Measurements from ENCODE around the gene TNF. TPM values are rescaled to one million over a fixed set of nuclear protein-coding genes. Genes with fewer than 3 reads are reported as not detected.

Gene TNF
- total RNA-seq, 4 donors from 2014 or later: 0.67 to 3.4 TPM; not detected in 2

DNA sequence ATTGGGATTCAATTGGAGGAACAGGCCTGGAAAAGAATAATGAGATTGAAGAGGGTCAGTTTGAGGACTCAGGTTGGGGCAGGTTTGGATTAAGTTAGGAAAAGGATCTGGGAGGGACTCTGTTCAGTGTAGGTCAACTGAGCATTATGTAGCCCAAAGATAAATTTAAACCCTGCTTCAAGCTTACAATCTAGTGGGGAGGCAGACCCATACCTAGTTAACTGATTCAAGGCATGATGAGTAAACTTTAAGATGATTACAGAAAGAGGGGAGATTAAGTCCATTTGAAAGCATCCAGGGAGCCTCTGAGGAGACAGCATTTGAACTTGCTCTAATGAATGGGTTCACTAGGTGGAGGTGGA lies 14.7 kb upstream of the TNF start:
- Histone ChIP-seq H3K4me1 (peaks cover 0 to 42% (median 30%) of the 10 kb centered on the region in 4 donors), H3K4me3 (no peak overlapping the region), H3K27me3 (no peaks in the 10 kb centered on the region), H3K9me3 (no peaks in the 10 kb centered on the region), H3K36me3 (peaks cover 0 to 31% (median 0%) of the 10 kb centered on the region in 3 donors), H3K27ac (peak overlapping the region; percentile 29 to 77 (median 46))
- TF ChIP-seq, protein P1, sequence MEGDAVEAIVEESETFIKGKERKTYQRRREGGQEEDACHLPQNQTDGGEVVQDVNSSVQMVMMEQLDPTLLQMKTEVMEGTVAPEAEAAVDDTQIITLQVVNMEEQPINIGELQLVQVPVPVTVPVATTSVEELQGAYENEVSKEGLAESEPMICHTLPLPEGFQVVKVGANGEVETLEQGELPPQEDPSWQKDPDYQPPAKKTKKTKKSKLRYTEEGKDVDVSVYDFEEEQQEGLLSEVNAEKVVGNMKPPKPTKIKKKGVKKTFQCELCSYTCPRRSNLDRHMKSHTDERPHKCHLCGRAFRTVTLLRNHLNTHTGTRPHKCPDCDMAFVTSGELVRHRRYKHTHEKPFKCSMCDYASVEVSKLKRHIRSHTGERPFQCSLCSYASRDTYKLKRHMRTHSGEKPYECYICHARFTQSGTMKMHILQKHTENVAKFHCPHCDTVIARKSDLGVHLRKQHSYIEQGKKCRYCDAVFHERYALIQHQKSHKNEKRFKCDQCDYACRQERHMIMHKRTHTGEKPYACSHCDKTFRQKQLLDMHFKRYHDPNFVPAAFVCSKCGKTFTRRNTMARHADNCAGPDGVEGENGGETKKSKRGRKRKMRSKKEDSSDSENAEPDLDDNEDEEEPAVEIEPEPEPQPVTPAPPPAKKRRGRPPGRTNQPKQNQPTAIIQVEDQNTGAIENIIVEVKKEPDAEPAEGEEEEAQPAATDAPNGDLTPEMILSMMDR (IDR thresholded peaks at IDR 0.05): no peak
- no peak for TF ChIP-seq POLR2A (IDR thresholded peaks at IDR 0.05)
- DNase-seq: no peak

DNA sequence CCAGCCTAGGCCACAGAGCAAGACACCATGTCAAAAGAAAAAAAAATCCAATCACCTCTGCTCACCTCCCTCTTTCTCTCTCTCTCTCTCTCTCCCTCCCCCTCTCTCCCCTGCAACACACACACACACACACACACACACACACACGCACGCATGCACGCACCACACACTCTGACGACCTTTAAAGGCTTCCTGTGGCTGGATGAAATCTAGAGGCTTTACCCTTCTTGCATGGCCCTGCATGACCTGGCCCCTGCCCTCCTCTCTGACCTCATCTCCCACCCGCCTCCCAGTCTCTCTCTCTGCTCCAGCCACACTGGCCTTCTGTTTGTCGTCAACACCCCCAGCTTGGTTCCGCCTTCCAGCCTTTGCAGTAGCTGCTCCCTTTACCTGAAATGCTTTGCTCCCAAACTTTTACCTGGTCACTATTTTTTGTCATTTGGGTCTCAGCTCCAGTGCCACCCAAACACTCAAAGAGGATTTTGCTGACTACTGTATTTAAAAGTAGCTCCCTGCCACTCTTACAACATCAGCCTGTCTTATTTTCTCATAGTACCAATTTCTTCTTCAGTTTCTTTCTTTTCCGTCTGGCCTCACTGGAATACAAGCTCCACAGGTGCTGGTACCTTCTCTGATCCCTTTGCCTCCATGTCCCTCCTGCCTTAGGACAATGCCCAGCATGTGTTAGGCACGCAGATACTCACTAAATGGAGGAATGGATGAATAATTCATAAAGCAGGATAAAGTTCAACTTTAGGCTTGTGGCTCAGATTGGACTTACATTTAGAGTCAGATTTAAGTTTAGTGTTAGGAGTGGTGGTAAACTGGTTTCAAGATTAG lies 7.6 kb upstream of the TNF start:
- Histone ChIP-seq H3K4me1 (peaks cover 0 to 8% (median 3%) of the 10 kb centered on the region in 4 donors), H3K4me3 (no peak overlapping the region), H3K27me3 (no peaks in the 10 kb centered on the region), H3K9me3 (no peaks in the 10 kb centered on the region), H3K27ac (peak overlapping the region in 1 of 4 donors; percentile 73), H3K36me3 (no peaks in the 10 kb centered on the region)
- TF ChIP-seq POLR2A (IDR thresholded peaks at IDR 0.05): no peak
- TF ChIP-seq, protein P1 (IDR thresholded peaks at IDR 0.05): no peak
- DNase-seq: no peak

DNA sequence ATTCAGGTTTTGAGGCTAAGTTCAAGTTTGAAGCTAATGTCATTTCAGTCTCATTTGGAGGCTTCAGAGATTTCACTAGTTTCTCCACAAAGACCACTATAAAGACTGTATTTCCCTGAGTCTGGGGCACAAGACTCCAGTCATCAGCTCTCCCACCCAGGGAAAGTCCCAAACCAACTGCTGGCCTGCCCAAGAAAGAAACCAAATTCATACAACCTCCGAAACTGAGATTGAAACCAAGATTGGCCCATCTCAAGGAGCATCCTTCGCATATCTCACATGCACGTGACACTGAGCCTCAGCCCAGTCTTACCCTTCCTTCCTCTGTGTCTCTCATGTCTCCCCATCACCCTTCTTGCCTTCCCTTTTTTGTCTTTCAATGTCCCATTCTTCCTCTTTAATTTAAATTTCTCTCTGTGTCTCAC lies 6.8 kb upstream of the TNF start:
- Histone ChIP-seq H3K4me1 (peaks cover 0 to 14% (median 3%) of the 10 kb centered on the region in 4 donors), H3K27ac (peak overlapping the region in 1 of 4 donors; percentile 73), H3K9me3 (no peaks in the 10 kb centered on the region), H3K27me3 (no peaks in the 10 kb centered on the region), H3K36me3 (no peaks in the 10 kb centered on the region), H3K4me3 (no peak overlapping the region)
- DNase-seq: peak in 2 of 3 donors; percentile 81 to 82
- TF ChIP-seq, protein P1 (IDR thresholded peaks at IDR 0.05): no peak
- TF ChIP-seq POLR2A (IDR thresholded peaks at IDR 0.05): no peak

DNA sequence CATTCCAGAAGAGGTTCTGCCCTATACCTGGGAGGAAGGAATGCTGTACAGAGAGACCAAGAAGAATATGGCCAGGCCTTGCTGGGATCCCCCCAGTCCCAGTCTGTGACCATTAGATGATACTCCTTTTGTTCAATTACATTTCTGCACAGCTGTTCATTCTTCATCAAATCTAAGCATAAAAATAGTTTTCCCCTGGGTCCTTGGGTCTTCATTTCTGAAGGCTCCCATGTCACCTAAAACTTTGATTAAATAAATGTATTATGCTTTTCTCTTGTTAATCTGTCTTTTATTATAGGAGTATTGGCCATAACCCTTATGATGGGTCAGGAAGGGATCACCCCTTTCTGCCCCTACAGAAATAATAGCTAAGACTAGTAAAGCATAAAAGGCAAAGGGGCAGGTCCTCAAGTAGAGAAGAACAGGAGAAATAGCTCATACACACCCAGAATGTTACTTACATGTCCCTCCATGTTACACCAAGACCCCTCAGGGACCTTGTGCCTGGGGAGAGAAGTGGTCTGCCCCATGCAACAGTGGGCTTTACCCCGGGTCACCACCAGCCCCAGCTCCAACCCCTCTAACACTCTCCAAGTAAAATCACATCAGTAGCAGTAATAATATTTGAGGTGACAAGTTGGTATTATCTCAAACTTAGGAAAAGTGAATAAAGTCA lies 5.4 kb upstream of the TNF start:
- H3K36me3 ChIP-seq: no peaks in the 10 kb centered on the region

More for the DNA sequence above, 5.4 kb upstream of the TNF start:
- no peaks in the 10 kb centered on the region for H3K9me3 ChIP-seq
- no peak overlapping the region for H3K4me3 ChIP-seq
- DNase-seq: no peak
- peaks cover 0 to 20% (median 3%) of the 10 kb centered on the region in 4 donors for H3K4me1 ChIP-seq
- H3K27ac ChIP-seq: peak overlapping the region in 1 of 4 donors; percentile 73
- TF ChIP-seq POLR2A (IDR thresholded peaks at IDR 0.05): no peak
- TF ChIP-seq, protein P1 (IDR thresholded peaks at IDR 0.05): no peak
- H3K27me3 ChIP-seq: no peaks in the 10 kb centered on the region

Measured in Peyer's patch (tissue), 4 donors.